Stimulated activated naive B cell treated with anti-CD40 and anti-IgM and Interleukin-4, amounts not matched to agents 10 μg/mL and 1 μg/mL and 100 μg/mL, for 72 hours (primary cell): ENCODE data around the gene EFCAB8.

Experiments
- ATAC-seq, 2 donors: fragments of 150-1000 bp; cut with Tn5 transposase; replicated peaks; 2 replicates each; pipeline ENCODE4 v1.10.0; 2021; ENCODE audit warnings: moderate library complexity in 1 of 2
- DNase-seq: peaks from one replicate; pipeline ENCODE4 v3.0.0; 2021
- H3K27ac Mint-ChIP-seq: one replicate; pipeline ENCODE4 v1.8.0; 2022; ENCODE audit warnings: mild to moderate bottlenecking, mixed read lengths
- H3K27me3 Mint-ChIP-seq, 2 donors: one replicate each; pipeline ENCODE4 v1.8.0; 2022; ENCODE audit warnings: mixed read lengths in 2 of 2
- H3K36me3 Mint-ChIP-seq, 2 donors: one replicate each; pipeline ENCODE4 v1.8.0; 2022; ENCODE audit warnings: mixed read lengths in 2 of 2, mild to moderate bottlenecking in 1 of 2
- H3K4me1 Mint-ChIP-seq, 2 donors: one replicate each; pipeline ENCODE4 v1.8.0; 2022; ENCODE audit warnings: mixed read lengths in 2 of 2, mild to moderate bottlenecking in 1 of 2
- H3K4me3 Mint-ChIP-seq, 2 donors: one replicate each; pipeline ENCODE4 v1.8.0; 2022; ENCODE audit warnings: mild to moderate bottlenecking in 2 of 2, mixed read lengths in 2 of 2, moderate library complexity in 1 of 2
- H3K9me3 Mint-ChIP-seq, 2 donors: one replicate each; pipeline ENCODE4 v1.8.0; 2022; ENCODE audit warnings: mixed read lengths in 2 of 2, mild to moderate bottlenecking in 1 of 2

Gene EFCAB8

DNA sequence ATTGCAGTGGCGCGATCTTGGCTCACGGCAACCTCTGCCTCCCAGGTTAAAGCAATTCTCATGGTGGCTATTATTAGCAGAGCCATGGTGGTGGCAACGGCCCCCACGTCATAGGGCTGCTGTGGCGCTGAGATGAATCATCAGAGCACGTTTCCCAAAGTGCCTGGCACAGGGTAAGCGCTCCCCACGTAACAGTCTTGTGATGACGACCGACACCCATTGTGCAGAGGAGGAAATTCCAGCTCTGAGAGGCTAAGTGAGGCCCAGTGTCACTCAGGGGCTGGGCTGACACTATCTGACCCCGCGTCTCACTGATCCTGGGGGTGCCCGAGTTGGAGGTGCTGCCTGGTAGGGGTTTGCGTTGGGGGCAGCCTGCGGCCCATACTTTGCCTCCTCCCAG lies 129.3 kb downstream of the EFCAB8 start:
- no peak overlapping the region for H3K4me3 Mint-ChIP-seq
- peaks cover 0 to 3% of the 10 kb centered on the region in 2 donors for H3K9me3 Mint-ChIP-seq
- H3K4me1 Mint-ChIP-seq: peaks cover 15 to 28% of the 10 kb centered on the region in 2 donors
- H3K27me3 Mint-ChIP-seq: no peaks in the 10 kb centered on the region
- H3K36me3 Mint-ChIP-seq: no peaks in the 10 kb centered on the region
- DNase-seq: no peak
- ATAC-seq: no peak
- no peak overlapping the region for H3K27ac Mint-ChIP-seq

DNA sequence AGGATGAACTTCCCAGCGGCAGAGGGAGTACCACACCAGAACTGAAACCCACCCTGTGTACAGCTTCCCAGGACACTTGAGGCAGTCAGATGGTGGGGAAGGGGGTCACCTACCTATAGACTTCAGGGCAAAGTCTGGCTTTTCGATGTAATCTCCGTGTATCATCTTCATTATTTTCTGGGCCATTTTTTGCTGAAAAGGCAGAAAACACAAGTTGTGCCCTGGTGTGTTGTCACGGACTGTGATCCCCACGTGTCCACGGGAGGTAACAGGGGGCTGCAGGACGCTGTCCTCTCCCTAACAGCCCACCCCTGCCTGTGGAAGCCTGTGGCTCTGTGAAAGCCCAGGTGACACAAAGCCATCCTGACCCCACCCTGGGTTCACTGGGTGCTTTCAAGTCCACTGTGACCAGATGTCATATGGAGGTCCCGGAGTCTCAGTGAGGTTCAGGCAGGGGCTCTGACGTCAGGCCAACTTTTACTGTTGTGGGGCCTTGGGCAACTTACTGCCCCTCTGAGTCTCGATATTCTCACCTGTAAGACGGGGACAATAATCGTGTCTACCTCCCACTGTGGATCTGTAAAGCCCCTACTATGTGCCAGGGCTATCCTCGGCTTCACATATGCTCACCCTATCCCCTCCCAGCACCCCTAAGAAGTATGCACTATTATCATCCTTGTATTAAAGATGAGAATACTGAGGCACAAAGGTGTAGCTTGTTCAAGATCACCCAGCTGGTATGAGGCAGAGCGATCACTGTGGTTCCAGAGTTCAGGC lies 131.0 kb downstream of the EFCAB8 start:
- H3K4me3 Mint-ChIP-seq: no peak overlapping the region
- ATAC-seq (no peak), DNase-seq (no peak)
- H3K4me1 Mint-ChIP-seq: peaks cover 15 to 30% of the 10 kb centered on the region in 2 donors
- H3K27me3 Mint-ChIP-seq: no peaks in the 10 kb centered on the region
- H3K27ac Mint-ChIP-seq: no peak overlapping the region
- H3K36me3 Mint-ChIP-seq: peaks cover 2 to 5% of the 10 kb centered on the region in 2 donors
- peaks cover 2 to 5% of the 10 kb centered on the region in 2 donors for H3K9me3 Mint-ChIP-seq

DNA sequence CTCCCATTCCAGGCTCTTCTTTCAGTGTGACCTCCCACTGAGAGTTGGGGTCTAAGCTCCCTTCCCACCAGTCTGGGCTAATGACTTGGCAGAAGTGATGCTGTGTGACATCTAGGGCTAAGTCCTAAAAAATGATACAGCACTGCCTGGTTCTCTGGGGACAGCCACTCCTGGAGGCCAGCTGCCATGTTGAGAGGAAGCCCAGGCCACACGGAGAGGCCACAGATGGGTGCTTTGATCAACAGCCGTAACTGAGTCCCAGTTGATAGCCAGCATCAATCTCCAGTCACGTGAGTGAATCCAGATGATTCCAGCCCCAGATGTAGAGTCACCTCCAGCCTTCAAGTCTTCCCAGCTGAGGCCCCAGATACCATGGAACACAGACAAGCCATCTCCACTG lies 131.7 kb downstream of the EFCAB8 start:
- no peaks in the 10 kb centered on the region for H3K27me3 Mint-ChIP-seq
- peaks cover 8 to 9% of the 10 kb centered on the region in 2 donors for H3K9me3 Mint-ChIP-seq
- no peak overlapping the region for H3K27ac Mint-ChIP-seq
- peaks cover 15 to 30% of the 10 kb centered on the region in 2 donors for H3K4me1 Mint-ChIP-seq
- peaks cover 4 to 10% of the 10 kb centered on the region in 2 donors for H3K36me3 Mint-ChIP-seq
- ATAC-seq (no peak), DNase-seq (no peak)
- no peak overlapping the region for H3K4me3 Mint-ChIP-seq

DNA sequence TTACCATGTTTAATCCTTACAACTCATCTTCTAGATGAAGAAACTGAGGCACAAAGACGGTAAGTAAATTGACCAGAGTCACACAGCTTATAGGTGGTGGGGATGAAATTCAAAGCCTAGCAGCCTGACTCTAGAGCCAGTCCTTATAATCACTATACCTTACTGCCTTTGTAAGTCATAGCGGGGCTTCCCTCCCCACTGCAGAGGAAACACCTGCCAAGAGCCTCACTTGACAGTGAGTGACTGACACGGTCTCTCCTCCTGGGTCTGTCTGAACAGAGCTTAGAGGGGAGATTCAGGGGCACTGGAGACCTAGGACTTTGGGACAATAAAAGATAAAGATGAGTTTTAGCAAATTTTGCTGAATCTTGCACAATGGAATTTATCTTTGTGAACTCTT lies 132.7 kb downstream of the EFCAB8 start:
- H3K36me3 Mint-ChIP-seq: peaks cover 4 to 10% of the 10 kb centered on the region in 2 donors
- peaks cover 15 to 30% of the 10 kb centered on the region in 2 donors for H3K4me1 Mint-ChIP-seq
- H3K4me3 Mint-ChIP-seq: no peak overlapping the region
- H3K27me3 Mint-ChIP-seq: no peaks in the 10 kb centered on the region
- ATAC-seq (peak; percentile 89 to 91), DNase-seq (peak; percentile 17)
- H3K27ac Mint-ChIP-seq: no peak overlapping the region
- H3K9me3 Mint-ChIP-seq: peaks cover 9 to 12% of the 10 kb centered on the region in 2 donors

DNA sequence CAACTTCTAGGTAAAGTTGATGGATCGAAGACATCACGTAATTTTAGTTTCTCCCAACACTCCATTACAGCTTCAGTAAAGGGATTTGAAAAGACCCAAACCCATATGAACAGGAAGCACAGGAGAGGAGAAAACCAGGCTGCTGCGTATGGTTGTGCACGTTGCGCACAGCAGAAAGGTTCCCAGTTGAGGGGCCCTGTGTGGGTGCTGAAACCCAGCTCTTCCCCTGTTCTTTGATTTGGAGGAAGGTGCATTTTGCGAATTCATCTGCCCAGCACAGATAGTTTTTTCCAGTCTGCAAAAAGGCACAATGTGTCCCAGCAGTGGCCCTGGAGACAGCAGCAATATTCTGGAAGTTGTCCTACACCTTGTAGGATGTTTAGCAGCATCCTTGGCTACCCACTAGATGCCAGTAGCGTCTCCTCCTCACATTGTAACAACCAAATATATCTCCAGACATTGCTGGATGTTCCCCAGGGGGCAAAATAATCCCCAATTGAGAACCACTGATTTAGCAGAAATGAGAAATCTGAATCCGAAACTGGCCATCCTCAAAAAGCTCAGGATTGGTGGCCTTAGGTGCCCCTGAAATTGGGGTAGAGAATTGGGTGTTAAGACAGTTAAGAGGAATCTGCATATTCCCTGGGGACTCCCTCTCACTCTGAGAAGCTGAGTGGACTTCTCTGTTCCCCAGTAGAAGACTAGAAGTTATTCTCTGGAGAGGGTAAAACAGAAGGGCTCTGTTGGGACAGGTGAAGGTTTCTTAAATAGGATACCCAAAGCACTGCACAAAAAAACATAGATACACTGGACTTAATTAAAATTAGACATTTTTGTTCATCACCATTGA lies 133.3 kb downstream of the EFCAB8 start:
- Mint-ChIP-seq H3K4me1 (peaks cover 17 to 30% of the 10 kb centered on the region in 2 donors), H3K27me3 (no peaks in the 10 kb centered on the region), H3K36me3 (peaks cover 4 to 10% of the 10 kb centered on the region in 2 donors), H3K27ac (no peak overlapping the region), H3K4me3 (no peak overlapping the region), H3K9me3 (peaks cover 11 to 16% of the 10 kb centered on the region in 2 donors)
- ATAC-seq (peak; percentile 78 to 80), DNase-seq (peak; percentile 21)

DNA sequence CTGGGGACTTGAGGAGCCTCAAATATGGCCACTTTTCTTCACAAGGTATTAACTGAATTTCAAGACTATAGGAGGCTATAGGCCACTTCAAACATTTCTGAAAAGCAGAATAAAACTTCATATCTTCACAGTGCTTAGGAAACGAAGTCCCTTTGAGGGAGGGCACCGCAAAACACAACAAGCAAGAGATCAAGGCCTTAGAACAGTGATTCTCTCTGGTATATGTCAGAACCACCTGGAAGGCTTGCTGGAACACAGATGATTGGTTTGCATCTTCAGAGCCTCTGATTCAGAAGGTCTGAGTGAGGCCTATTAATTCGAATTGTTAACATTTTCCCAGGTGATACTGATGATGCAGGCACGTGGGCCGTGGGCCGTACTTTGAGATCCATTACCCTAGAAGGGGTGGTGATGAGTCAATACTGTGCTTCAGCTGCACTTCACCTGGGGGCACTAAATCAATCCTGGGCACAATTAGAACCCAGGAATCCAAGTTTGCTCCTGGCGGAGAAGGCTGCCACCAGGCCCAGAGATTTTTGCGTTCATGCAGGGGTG lies 134.8 kb downstream of the EFCAB8 start:
- no peak overlapping the region for H3K27ac Mint-ChIP-seq
- H3K4me3 Mint-ChIP-seq: no peak overlapping the region
- DNase-seq (no peak), ATAC-seq (no peak)
- H3K36me3 Mint-ChIP-seq: peaks cover 4 to 10% of the 10 kb centered on the region in 2 donors
- H3K9me3 Mint-ChIP-seq: peaks cover 11 to 16% of the 10 kb centered on the region in 2 donors
- no peaks in the 10 kb centered on the region for H3K27me3 Mint-ChIP-seq
- H3K4me1 Mint-ChIP-seq: peaks cover 17 to 30% of the 10 kb centered on the region in 2 donors

DNA sequence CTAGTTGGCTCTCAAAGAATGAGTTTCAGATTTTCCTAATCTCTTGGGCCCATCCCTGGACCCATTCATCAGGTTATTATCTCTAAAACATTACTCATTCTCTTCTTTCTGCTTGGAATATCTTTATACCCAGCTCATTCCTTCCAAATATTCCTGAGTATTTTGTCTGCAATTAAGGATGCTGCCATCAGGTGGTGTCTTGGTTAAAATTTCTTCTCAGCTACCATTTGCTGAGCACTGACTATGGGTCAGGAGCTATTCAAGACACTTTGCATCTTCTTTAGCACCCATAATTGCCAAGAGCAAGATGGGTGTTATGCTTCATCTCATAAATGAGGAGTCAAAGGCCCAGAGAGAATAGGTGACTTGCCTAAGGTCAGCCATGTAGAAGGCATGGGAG lies 137.1 kb downstream of the EFCAB8 start:
- peaks cover 11 to 16% of the 10 kb centered on the region in 2 donors for H3K9me3 Mint-ChIP-seq
- no peak for DNase-seq
- peaks cover 24 to 33% of the 10 kb centered on the region in 2 donors for H3K4me1 Mint-ChIP-seq
- no peak overlapping the region for H3K27ac Mint-ChIP-seq
- no peaks in the 10 kb centered on the region for H3K27me3 Mint-ChIP-seq
- no peak for ATAC-seq
- H3K4me3 Mint-ChIP-seq: no peak overlapping the region
- peaks cover 4 to 10% of the 10 kb centered on the region in 2 donors for H3K36me3 Mint-ChIP-seq

DNA sequence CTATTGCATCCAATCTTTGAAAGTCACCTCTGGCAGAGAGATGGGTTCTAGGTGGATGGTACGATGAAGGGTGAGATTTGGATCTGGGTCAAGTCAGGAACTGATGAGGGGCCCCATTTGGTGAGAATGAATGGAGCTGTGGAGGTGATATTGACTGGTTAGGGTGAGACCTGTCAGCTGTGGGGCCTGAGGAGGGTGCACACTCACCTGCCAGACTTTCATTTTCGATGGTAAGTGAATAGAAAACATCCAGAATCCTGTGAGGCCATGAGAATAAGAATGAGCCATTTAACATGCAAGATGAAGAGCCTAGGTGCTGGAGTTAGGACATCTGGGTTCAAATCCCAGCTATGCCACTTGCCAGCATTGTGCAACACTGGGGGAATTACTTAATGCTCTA lies 138.7 kb downstream of the EFCAB8 start:
- no peak for DNase-seq
- no peaks in the 10 kb centered on the region for H3K27me3 Mint-ChIP-seq
- H3K36me3 Mint-ChIP-seq: peaks cover 4 to 10% of the 10 kb centered on the region in 2 donors
- ATAC-seq: no peak
- H3K4me1 Mint-ChIP-seq: peaks cover 13 to 17% of the 10 kb centered on the region in 2 donors
- no peak overlapping the region for H3K27ac Mint-ChIP-seq
- H3K4me3 Mint-ChIP-seq: no peak overlapping the region
- peaks cover 9 to 16% of the 10 kb centered on the region in 2 donors for H3K9me3 Mint-ChIP-seq

DNA sequence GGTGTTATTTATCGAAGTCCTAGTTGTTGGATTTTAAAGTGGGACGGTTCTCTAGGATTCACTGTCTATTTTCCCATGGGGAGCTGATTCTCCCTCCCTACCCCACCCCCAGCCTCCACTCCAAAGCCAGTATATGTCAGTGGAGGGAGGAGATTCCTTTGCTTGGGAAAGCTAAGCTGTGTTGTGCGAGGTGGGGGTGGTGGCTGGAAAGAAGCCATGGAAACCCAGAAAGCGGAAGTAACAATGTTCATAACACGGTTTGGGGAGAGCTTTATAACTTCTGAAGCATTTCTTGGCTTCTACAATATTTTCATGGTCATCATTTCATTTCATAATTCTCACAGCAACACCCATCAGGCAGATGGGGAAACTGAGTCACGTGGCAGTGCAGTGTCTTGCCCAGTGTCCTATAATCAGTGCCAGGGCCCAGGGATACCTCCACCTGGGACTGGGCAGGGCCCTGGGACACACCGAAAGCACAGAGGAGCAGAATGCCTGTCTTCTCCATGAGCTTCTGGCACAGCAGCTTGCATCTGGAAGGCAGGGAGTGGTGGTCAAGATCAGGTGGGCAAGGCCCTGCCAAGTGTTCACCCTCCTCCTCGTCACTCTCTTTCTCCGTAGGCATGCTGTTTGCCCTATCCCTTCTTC lies 141.0 kb downstream of the EFCAB8 start:
- DNase-seq (no peak), ATAC-seq (peak in 1 of 2 donors; percentile 57)
- Mint-ChIP-seq H3K9me3 (peaks cover 6 to 14% of the 10 kb centered on the region in 2 donors), H3K4me1 (peaks cover 9% of the 10 kb centered on the region in 2 donors), H3K27ac (no peak overlapping the region), H3K27me3 (no peaks in the 10 kb centered on the region), H3K4me3 (no peak overlapping the region), H3K36me3 (peaks cover 2 to 5% of the 10 kb centered on the region in 2 donors)

DNA sequence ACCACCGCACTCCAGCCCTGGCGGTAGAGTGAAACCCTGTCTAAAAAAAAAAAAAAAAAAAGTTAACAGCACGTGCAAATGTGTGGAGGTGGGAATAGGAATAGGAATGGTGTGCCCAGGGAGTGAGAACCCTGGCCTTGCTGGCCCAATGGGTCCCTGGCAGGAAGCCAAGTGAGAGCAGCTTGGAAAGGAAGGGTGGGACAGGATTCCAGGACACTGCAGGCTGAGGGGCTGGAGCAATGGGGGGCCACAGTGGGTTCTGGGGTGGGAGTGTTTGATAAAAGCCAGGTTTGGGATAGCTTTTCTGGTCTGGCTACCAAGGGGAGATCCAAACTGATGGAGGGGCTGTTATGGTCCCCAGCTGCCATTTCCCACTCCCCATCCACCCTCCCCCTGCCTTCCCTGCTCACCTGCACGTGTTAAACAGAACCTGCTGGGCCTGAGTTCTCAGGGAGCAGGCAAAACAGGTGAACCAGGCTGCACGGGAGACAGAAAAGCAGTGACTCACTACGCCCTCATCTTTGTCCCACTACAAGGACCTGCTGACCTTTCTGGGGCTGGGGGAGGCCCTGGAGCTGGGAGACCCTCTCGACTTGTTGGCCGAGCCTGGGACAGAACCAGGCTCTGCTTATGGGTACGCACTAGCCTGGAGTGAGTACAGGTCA lies 142.2 kb downstream of the EFCAB8 start:
- H3K27ac Mint-ChIP-seq: peak overlapping the region; percentile 86
- peaks cover 9% of the 10 kb centered on the region in 2 donors for H3K4me1 Mint-ChIP-seq
- DNase-seq: no peak
- H3K4me3 Mint-ChIP-seq: no peak overlapping the region
- H3K9me3 Mint-ChIP-seq: peaks cover 6 to 7% of the 10 kb centered on the region in 2 donors
- H3K36me3 Mint-ChIP-seq: peaks cover 0 to 3% of the 10 kb centered on the region in 2 donors
- ATAC-seq: no peak
- H3K27me3 Mint-ChIP-seq: no peaks in the 10 kb centered on the region

DNA sequence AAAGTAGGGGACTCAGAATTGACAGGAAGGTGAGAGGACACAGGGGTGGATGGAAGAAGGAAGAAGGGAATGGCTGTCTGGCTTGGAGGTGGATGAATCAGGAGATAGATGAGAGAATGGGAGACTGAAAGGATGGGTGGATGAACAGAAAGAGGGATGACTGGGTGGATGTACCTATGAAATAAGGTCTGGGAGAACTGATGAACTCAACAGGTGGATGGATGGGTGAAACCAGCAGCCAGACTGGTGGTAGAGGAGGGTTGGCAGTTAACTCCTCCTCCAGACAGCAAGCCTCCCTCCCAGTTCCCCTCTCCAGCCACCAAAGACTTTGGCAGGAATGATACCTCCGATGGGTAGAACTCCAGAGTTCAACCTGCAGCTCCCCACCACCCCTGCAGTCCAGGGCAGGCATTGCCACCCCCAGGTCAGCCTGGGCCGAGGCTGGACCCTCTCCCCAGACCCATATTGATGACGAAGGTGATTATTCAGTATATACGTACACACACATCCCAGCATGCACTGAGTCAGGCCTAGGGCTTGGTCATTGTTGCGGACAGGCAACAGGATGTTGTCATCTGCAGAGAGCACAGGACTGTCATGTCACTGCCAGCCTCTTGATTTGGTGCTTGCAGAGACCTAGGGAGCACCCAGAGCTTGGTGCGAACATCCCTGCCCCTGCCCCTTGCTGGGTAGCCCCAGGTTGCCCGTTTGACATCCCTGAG lies 143.5 kb downstream of the EFCAB8 start:
- Mint-ChIP-seq H3K4me1 (peaks cover 7 to 9% of the 10 kb centered on the region in 2 donors), H3K4me3 (no peak overlapping the region), H3K9me3 (peaks cover 4% of the 10 kb centered on the region in 2 donors), H3K27ac (no peak overlapping the region), H3K27me3 (no peaks in the 10 kb centered on the region), H3K36me3 (peaks cover 0 to 3% of the 10 kb centered on the region in 2 donors)
- no peak for DNase-seq
- ATAC-seq: no peak

DNA sequence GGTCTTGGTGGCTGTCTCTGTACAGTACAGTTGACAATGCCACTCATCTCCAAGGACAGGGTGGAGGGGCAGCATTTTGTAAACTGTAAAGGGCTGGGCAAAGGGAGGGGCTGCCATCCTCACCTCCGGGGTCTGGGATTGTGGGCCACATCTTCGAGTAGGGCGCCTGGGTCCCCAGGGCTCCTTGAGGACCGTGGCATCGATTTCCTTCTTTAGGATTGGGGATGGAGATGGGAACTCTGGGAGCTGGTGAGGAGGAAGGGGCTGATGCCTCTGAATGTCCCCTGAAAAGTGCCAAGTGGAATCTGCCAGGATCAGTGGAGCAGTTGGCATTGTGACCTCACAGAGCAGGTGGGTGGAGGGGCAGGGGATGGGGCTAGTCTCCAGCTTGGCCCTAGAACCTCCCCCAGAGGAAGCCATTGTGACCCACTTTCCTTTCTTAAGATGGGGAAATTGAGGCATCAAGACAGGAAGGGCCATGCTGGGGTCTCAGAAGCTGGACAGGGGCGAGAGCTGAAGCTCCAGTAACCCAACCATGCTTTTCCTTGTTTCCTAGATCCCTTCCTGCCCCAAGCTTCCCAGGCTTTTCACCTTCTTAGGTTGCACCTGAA lies 145.5 kb downstream of the EFCAB8 start, which contains the start of gene SUN5:
SUN5 (minus strand) TSS at position 293 of the 611 bp plus-strand sequence; CDS start at position 200, 93 bp downstream.
- Mint-ChIP-seq H3K27ac (no peak within 1 kb of the TSS), H3K4me1 (peaks cover 7 to 9% of the 10 kb centered on the region in 2 donors), H3K4me3 (no peak within 1 kb of the TSS), H3K27me3 (no peaks in the 10 kb centered on the region), H3K36me3 (peaks cover 0 to 3% of the 10 kb centered on the region in 2 donors), H3K9me3 (peaks cover 4% of the 10 kb centered on the region in 2 donors)
- DNase-seq: no peak
- no peak for ATAC-seq
